ENCODE results near the gene PYGO2. TPM values are rescaled to one million over a fixed set of nuclear protein-coding genes. Genes with fewer than 3 reads are reported as not detected.
A peak's percentile ranks its signal among the peaks of the same experiment; 100 is the strongest.

The PYGO2 gene
- total RNA-seq, 2 experiments from 2014 or later = 44.3 to 47.3 TPM

DNA sequence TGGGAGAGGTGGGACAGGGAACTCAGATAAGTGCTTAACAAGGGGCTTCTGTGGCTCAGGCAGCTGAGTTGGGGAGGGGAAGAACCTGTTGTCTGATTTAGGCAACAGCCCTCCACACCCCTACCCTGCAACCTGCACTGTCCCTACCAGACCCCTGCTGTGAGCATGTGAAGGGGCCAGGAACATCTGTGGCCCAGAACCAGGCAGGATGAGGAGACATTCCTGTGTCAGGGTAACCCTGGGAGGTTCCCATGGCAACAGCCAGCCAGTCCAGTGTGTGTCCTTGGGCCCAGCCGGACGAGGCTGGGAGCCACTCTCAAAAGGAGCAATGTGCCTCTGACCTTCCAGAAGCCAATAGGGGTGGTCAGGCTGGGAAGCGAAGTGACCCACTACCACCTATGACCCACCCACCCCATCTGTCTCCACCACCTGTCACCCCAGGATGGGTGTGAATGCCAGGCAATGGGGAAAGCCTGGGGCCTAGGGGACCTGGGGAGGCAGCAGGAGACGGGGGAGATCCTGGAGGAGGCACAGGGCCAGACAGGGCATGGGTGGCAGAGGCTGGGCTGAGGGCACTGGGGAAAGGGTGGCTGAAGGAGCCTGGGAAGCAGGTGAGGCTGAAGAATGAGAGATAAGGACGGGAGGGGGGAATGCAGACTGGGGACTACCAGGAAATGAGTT is 20.1 kb downstream of the PYGO2 start:
- Histone ChIP-seq H3K9me3 (ENCODE audit: low read length) (no peaks in the 10 kb centered on the region), H3K27ac (ENCODE audit: low read depth, low read length, poor library complexity, severe bottlenecking) (peak overlapping the region; percentile 98), H4K20me1 (ENCODE audit: insufficient read depth, low read length) (no peaks in the 10 kb centered on the region), H3K36me3 (ENCODE audit: insufficient read depth, low read length) (peaks cover 20% of the 10 kb centered on the region), H3K4me2 (ENCODE audit: low read length) (peak overlapping the region; percentile 99), H3K4me3 (ENCODE audit: low read depth, low read length, poor library complexity, severe bottlenecking) (peak overlapping the region; percentile 67), H3K79me2 (ENCODE audit: insufficient read depth, low read depth, low read length) (peaks cover 33% of the 10 kb centered on the region; the same call in 1 of the 2 replicates), H2AFZ (ENCODE audit: low read length) (no peak overlapping the region), H3K9me2 (ENCODE audit: insufficient read depth, low read length) (no peaks in the 10 kb centered on the region), H3K4me1 (ENCODE audit: insufficient read depth, low read length, poor library complexity, severe bottlenecking) (peaks cover 82% of the 10 kb centered on the region)
- peak; percentile 54 for DNase-seq (ENCODE audit: low spot score)
- TF ChIP-seq CTCF (conservative IDR thresholded peaks at IDR 0.05; ENCODE audit: low read length) = no peak
- no peak for TF ChIP-seq EZH2phosphoT487 (IDR thresholded peaks at IDR 0.05; ENCODE audit: borderline replicate concordance, low read depth, low read length)
- CTCF ChIA-PET (ENCODE audit: unreplicated experiment) = no interaction called here
- no TSS peak for BruUV-seq (replicated peaks)
- POLR2A ChIA-PET = interaction anchor here (1.1 kb wide), 1 partner anchor 57 kb away, joined by 3 read pairs; no protein-coding TSS in a partner anchor
- intact Hi-C loops (cut with micrococcal nuclease; ENCODE audit: unreplicated experiment) = no loop called here

DNA sequence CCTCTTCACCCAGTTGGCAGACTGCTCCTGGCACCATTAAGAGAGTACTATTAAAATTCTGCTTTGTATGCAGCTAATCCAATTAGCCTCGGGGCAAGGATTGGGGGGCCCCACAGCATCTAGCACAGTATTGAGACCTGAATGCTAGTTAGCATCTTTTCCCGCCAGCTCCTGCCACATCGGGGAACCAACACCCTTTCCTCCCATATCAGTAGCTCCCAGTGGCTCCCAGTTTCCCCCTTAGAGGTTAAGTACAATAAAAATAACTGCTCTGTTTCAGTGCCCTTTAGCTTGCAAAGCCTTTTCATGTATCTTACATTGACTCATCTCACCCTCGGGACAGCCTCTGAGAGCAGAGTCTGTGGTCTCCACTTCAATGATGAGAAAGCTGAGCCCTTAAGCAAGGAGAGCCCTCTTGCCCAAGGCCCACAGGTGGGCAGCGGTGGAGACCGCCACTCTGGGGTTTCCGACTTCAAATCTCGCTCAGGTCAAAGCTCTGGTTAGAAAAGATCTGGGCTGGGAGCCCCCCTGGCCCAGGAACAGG is 20.9 kb downstream of the PYGO2 start:
- H3K79me2 ChIP-seq (ENCODE audit: insufficient read depth, low read depth, low read length) = peaks cover 38% of the 10 kb centered on the region; the same call in 1 of the 2 replicates
- no peaks in the 10 kb centered on the region for H4K20me1 ChIP-seq (ENCODE audit: insufficient read depth, low read length)
- peak; percentile 45 for DNase-seq (ENCODE audit: low spot score)
- H3K36me3 ChIP-seq (ENCODE audit: insufficient read depth, low read length) = peaks cover 12% of the 10 kb centered on the region
- ChIA-PET POLR2A (interaction anchor here (0.8 to 1.2 kb wide), 4 partner anchors 56 to 78 kb away, joined by 3 to 4 read pairs (median 3); partner anchors contain the start of gene KCNN3), CTCF (ENCODE audit: unreplicated experiment) (no interaction called here)
- H3K4me2 ChIP-seq (ENCODE audit: low read length) = peak overlapping the region; percentile 99
- no peaks in the 10 kb centered on the region for H3K9me2 ChIP-seq (ENCODE audit: insufficient read depth, low read length)
- H3K4me3 ChIP-seq (ENCODE audit: low read depth, low read length, poor library complexity, severe bottlenecking) = peak overlapping the region; percentile 67
- no peak overlapping the region for H2AFZ ChIP-seq (ENCODE audit: low read length)
- intact Hi-C loops (cut with micrococcal nuclease; ENCODE audit: unreplicated experiment) = no loop called here
- no TSS peak for BruUV-seq (replicated peaks)
- peaks cover 87% of the 10 kb centered on the region for H3K4me1 ChIP-seq (ENCODE audit: insufficient read depth, low read length, poor library complexity, severe bottlenecking)
- H3K9me3 ChIP-seq (ENCODE audit: low read length) = no peaks in the 10 kb centered on the region
- peak overlapping the region; percentile 98 for H3K27ac ChIP-seq (ENCODE audit: low read depth, low read length, poor library complexity, severe bottlenecking)
- TF ChIP-seq EZH2phosphoT487 (IDR thresholded peaks at IDR 0.05; ENCODE audit: borderline replicate concordance, low read depth, low read length) (no peak), CTCF (conservative IDR thresholded peaks at IDR 0.05; ENCODE audit: low read length) (no peak)

GRCh38 chr1:154940213-154940560 is 21.4 kb downstream of the PYGO2 start:
- intact Hi-C loops (cut with micrococcal nuclease; ENCODE audit: unreplicated experiment) = no loop called here
- TF ChIP-seq EZH2phosphoT487 (IDR thresholded peaks at IDR 0.05; ENCODE audit: borderline replicate concordance, low read depth, low read length) (no peak), CTCF (conservative IDR thresholded peaks at IDR 0.05; ENCODE audit: low read length) (no peak)
- no TSS peak for BruUV-seq (replicated peaks)
- Histone ChIP-seq H4K20me1 (ENCODE audit: insufficient read depth, low read length) (no peaks in the 10 kb centered on the region), H3K9me2 (ENCODE audit: insufficient read depth, low read length) (no peaks in the 10 kb centered on the region), H3K79me2 (ENCODE audit: insufficient read depth, low read depth, low read length) (peaks cover 44% of the 10 kb centered on the region), H3K9me3 (ENCODE audit: low read length) (no peaks in the 10 kb centered on the region), H2AFZ (ENCODE audit: low read length) (no peak overlapping the region), H3K4me3 (ENCODE audit: low read depth, low read length, poor library complexity, severe bottlenecking) (peak overlapping the region; percentile 67), H3K4me1 (ENCODE audit: insufficient read depth, low read length, poor library complexity, severe bottlenecking) (peaks cover 87% of the 10 kb centered on the region), H3K27ac (ENCODE audit: low read depth, low read length, poor library complexity, severe bottlenecking) (peak overlapping the region; percentile 98), H3K36me3 (ENCODE audit: insufficient read depth, low read length) (peaks cover 7% of the 10 kb centered on the region; the same call in 1 of the 2 replicates), H3K4me2 (ENCODE audit: low read length) (peak overlapping the region; percentile 99)
- no peak for DNase-seq (ENCODE audit: low spot score)
- CTCF ChIA-PET (ENCODE audit: unreplicated experiment) = no interaction called here
- POLR2A ChIA-PET = interaction anchor here (0.7 to 1.2 kb wide), 5 partner anchors 55 to 106 kb away, joined by 3 to 4 read pairs (median 3); partner anchors contain the start of gene KCNN3
